HG03103 (cell line): ENCODE data around the gene IQSEC2.

Experiments used
- ATAC-seq: cut with Tn5 transposase; IDR thresholded peaks from one replicate; pipeline ENCODE4 v1.9.1; 2021; ENCODE audit warnings: low read depth; ENCODE audit not compliant: unreplicated experiment

The IQSEC2 gene

GRCh38 chrX:53249408-53250042 lies 31.9 kb downstream of the IQSEC2 start:
- no peak for ATAC-seq

GRCh38 chrX:53247928-53248327 lies 33.5 kb downstream of the IQSEC2 start:
- no peak for ATAC-seq

- no peak for ATAC-seq
Measured at GRCh38 chrX:53246231-53246630, 35.2 kb downstream of the IQSEC2 start.

- ATAC-seq = no peak
Measured at GRCh38 chrX:53244610-53245009, 36.8 kb downstream of the IQSEC2 start.

GRCh38 chrX:53242310-53242709 lies 39.1 kb downstream of the IQSEC2 start:
- ATAC-seq = no peak

- no peak for ATAC-seq
Measured at GRCh38 chrX:53241558-53241957, 39.8 kb downstream of the IQSEC2 start.

GRCh38 chrX:53239474-53239873 lies 41.9 kb downstream of the IQSEC2 start:
- ATAC-seq = no peak

GRCh38 chrX:53237056-53237455 lies 44.3 kb downstream of the IQSEC2 start:
- ATAC-seq = no peak

- no peak for ATAC-seq
Measured at GRCh38 chrX:53236025-53236679, 45.2 kb downstream of the IQSEC2 start.

GRCh38 chrX:53235566-53235965 lies 45.8 kb downstream of the IQSEC2 start:
- no peak for ATAC-seq

- no peak for ATAC-seq
Measured at GRCh38 chrX:53234484-53234883, 46.9 kb downstream of the IQSEC2 start.

- ATAC-seq = no peak
Measured at GRCh38 chrX:53233536-53233935, 47.8 kb downstream of the IQSEC2 start.

GRCh38 chrX:53230116-53230515 lies 51.3 kb downstream of the IQSEC2 start:
- ATAC-seq = no peak

- no peak for ATAC-seq
Measured at GRCh38 chrX:53227224-53227765, 54.1 kb downstream of the IQSEC2 start.

GRCh38 chrX:53224860-53225797 lies 56.3 kb downstream of the IQSEC2 start, which contains the start of gene KDM5C:
TSS of gene KDM5C (minus strand) at chrX:53225207. CDS start at chrX:53224889, 318 bp downstream.
- ATAC-seq = peak; percentile 69

- ATAC-seq = no peak
Measured at GRCh38 chrX:53223955-53224859, 57.2 kb downstream of the IQSEC2 start.

GRCh38 chrX:53223068-53223693 lies 58.2 kb downstream of the IQSEC2 start:
- no peak for ATAC-seq
